Esophagus mucosa (tissue), 1 donor: ENCODE measurements around the gene GNAQ. TPM values are rescaled to one million over a fixed set of nuclear protein-coding genes. Genes with fewer than 3 reads are reported as not detected.
"Not testable (repeated sequence)": the region's sequence is repeated elsewhere in the genome, so short reads cannot be mapped to it uniquely, and the experiment has no call there.

Experiments
- ATAC-seq: fragments of 200-7000 bp; cut with Tn5 transposase; one replicate; pipeline ENCODE4 v1.9.1; 2020
- total RNA-seq: library from RNA; stranded (reverse); gene quantifications from one replicate; pipeline ENCODE4 v1.2.4, GENCODE V29; 2023
- donor health status: DM: yes; HTN: yes; CAD: no.

Gene GNAQ
- total RNA-seq, 1 donor from 2014 or later = 28.8 TPM

- ATAC-seq = no peak
These were observed 306.4 kb downstream of the GNAQ start for GRCh38 chr9:77725046-77725694.

GRCh38 chr9:77721156-77721555 lies 310.5 kb downstream of the GNAQ start:
- ATAC-seq = not testable (repeated sequence)

GRCh38 chr9:77719321-77719720 lies 312.3 kb downstream of the GNAQ start:
- no peak for ATAC-seq

- not testable (repeated sequence) for ATAC-seq
These were observed 313.3 kb downstream of the GNAQ start for GRCh38 chr9:77718298-77718640.

GRCh38 chr9:77717608-77718297 lies 313.9 kb downstream of the GNAQ start:
- ATAC-seq = not testable (repeated sequence)

GRCh38 chr9:77714077-77714549 lies 317.5 kb downstream of the GNAQ start:
- no peak for ATAC-seq

- ATAC-seq = no peak
These were observed 319.0 kb downstream of the GNAQ start for GRCh38 chr9:77712533-77713130.

- no peak for ATAC-seq
These were observed 320.5 kb downstream of the GNAQ start for GRCh38 chr9:77710965-77711648.

GRCh38 chr9:77710316-77710715 lies 321.3 kb downstream of the GNAQ start:
- no peak for ATAC-seq

- no peak for ATAC-seq
These were observed 323.4 kb downstream of the GNAQ start for GRCh38 chr9:77708064-77708815.

GRCh38 chr9:77707383-77708063 lies 324.1 kb downstream of the GNAQ start:
- peak; percentile 61 for ATAC-seq

- no peak for ATAC-seq
These were observed 326.0 kb downstream of the GNAQ start for GRCh38 chr9:77705636-77706035.

GRCh38 chr9:77702521-77703390 lies 328.9 kb downstream of the GNAQ start:
- not testable (repeated sequence) for ATAC-seq

- ATAC-seq = peak; percentile 86
These were observed 334.2 kb downstream of the GNAQ start for GRCh38 chr9:77697238-77697984.

- ATAC-seq = not testable (repeated sequence)
These were observed 340.9 kb downstream of the GNAQ start for GRCh38 chr9:77690723-77691122.

- not testable (repeated sequence) for ATAC-seq
These were observed 341.5 kb downstream of the GNAQ start for GRCh38 chr9:77690119-77690518.

- not testable (repeated sequence) for ATAC-seq
These were observed 343.9 kb downstream of the GNAQ start for GRCh38 chr9:77687737-77688136.

- ATAC-seq = no peak
These were observed 351.0 kb downstream of the GNAQ start for GRCh38 chr9:77680581-77680980.

GRCh38 chr9:77679661-77680368 lies 351.8 kb downstream of the GNAQ start:
- ATAC-seq = no peak
